Transverse colon (tissue), 4 donors: ENCODE measurements around the gene PPP1R2B.

ENCODE experiments used
- CTCF ChIP-seq, 5 experiments: fragments of 200-600 bp in 3 of 5; fragments of 450-650 bp in 2 of 5; sonication (generic) in 3 of 5; IDR thresholded peaks; 1 replicate in 2 of 5; 2 replicates in 3 of 5; pipeline ENCODE4 v1.5.1; 2016 to 2017; ENCODE audit warnings: antibody characterized with exemption in 5 of 5, inconsistent platforms in 3 of 5, mild to moderate bottlenecking in 2 of 5, moderate library complexity in 1 of 5
- POLR2A ChIP-seq: fragments of 450-650 bp; IDR thresholded peaks from one replicate; pipeline ENCODE4 v1.6.1; 2016; ENCODE audit warnings: antibody characterized with exemption, mild to moderate bottlenecking, moderate library complexity
- POLR2AphosphoS5 ChIP-seq, 3 donors: sonication (generic); formaldehyde crosslinking; IDR thresholded peaks; one replicate each; pipeline ENCODE4 v1.6.1; 2016; ENCODE audit warnings: antibody characterized with exemption in 3 of 3

- TF ChIP-seq CTCF (IDR thresholded peaks at IDR 0.05) (no peak), POLR2AphosphoS5 (IDR thresholded peaks at IDR 0.05) (no peak), POLR2A (no peak)
These were observed 1.8 kb downstream of the PPP1R2B start for GRCh38 chr5:156851880-156852279.
